Activated naive CD4-positive, alpha-beta T cell treated with anti-CD3 and anti-CD28 coated beads, Interleukin-2, amount 10 ng/mL, durations not matched to agents 5 hours and 36 hours (primary cell): ENCODE results near the gene MANEA. TPM values are rescaled to one million over a fixed set of nuclear protein-coding genes. Genes with fewer than 3 reads are reported as not detected.

Experiments used
- total RNA-seq, 2 experiments: library from RNA; stranded (reverse); gene quantifications; one replicate each; pipeline ENCODE4 v1.2.3, GENCODE V29; 2021

MANEA gene
- 10 to 100 TPM; 15.0 to 16.6 TPM for total RNA-seq

DNA sequence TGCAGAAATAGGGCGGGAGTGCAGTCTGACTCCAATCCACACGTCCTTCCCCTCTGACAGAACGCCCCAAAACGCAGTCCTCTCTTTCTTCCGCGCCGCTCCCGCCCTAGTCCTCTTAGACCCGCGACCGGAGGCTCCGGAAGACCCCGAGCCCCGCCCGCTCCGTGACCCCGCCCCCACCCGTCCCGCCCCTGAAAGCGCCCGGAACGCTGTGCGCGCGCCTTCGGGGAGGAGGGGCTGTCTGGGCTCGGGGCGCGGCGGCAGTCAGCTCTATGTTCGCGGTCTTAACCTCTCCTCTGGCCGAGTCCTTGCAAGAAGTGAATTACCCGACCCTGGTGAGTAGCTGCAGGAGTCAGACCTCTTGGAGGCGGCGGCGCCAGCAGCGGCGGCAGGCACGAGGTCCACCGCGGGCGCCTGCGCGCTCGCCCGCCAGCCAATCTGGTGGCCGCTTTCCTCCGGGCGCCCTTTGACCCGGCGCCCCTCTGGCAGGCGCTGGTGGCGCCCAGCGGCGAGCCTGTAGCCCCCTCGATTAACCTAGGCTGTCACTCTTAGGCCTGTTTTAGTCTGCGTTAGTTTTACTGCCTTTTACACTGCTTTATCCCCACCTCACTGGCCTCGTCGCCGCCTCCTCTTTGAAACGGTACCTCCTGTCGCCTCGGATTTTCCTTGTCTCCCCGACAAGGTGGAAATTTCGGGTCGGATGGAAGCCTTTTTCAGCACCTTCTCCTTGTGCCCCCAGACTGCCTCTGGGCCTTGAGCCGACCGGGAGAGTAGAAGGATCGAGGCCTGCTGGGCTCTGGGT lies at the start of gene MANEA:
Gene MANEA, plus strand, starts transcription at position 232 of the 802 bp plus-strand sequence. CDS start 8,905 bp downstream, outside the sequence.

